Loucy (cell line): ENCODE measurements around the gene BCAS2.

ENCODE experiments used
- H2AFZ ChIP-seq: fragments of 200-600 bp; sonication (generic); 2 replicates; pipeline ENCODE4 v1.6.0; 2016; ENCODE audit warnings: antibody characterized with exemption, mild to moderate bottlenecking, low read length, moderate library complexity
- H3F3A ChIP-seq: fragments of 200-600 bp; 2 replicates; pipeline ENCODE4 v1.6.0; 2016; ENCODE audit warnings: antibody characterized with exemption, low read depth, mild to moderate bottlenecking
- H3K27me3 ChIP-seq: fragments of 200-600 bp; sonication (generic); 2 replicates; pipeline ENCODE4 v1.6.1; 2014; ENCODE audit warnings: low read length, mild to moderate bottlenecking; ENCODE audit not compliant: insufficient read depth, poor library complexity, severe bottlenecking
- H3K36me3 ChIP-seq: fragments of 200-600 bp; sonication (generic); 2 replicates; pipeline ENCODE4 v1.6.1; 2016; ENCODE audit warnings: low read length; ENCODE audit not compliant: insufficient read depth
- H3K4me1 ChIP-seq: fragments of 200-600 bp; sonication (generic); 2 replicates; pipeline ENCODE4 v1.5.1; 2014; ENCODE audit warnings: low read length, mild to moderate bottlenecking; ENCODE audit not compliant: insufficient read depth, poor library complexity, severe bottlenecking
- H3K4me2 ChIP-seq: fragments of 200-600 bp; sonication (generic); 2 replicates; pipeline ENCODE4 v1.6.0; 2014; ENCODE audit warnings: antibody characterized with exemption, low read length, low read depth, mild to moderate bottlenecking; ENCODE audit not compliant: poor library complexity, severe bottlenecking
- H3K4me3 ChIP-seq: fragments of 200-600 bp; sonication (generic); 2 replicates; pipeline ENCODE4 v1.5.1; 2014; ENCODE audit warnings: low read length, mild to moderate bottlenecking, mixed read lengths; ENCODE audit not compliant: poor library complexity, severe bottlenecking
- H3K79me2 ChIP-seq: fragments of 200-600 bp; sonication (generic); 2 replicates; pipeline ENCODE4 v1.6.1; 2014; ENCODE audit warnings: low read length; ENCODE audit not compliant: insufficient read depth
- H3K9ac ChIP-seq: fragments of 200-600 bp; sonication (generic); 2 replicates; pipeline ENCODE4 v1.6.0; 2014; ENCODE audit warnings: mild to moderate bottlenecking, low read depth, low read length, moderate library complexity; ENCODE audit not compliant: poor library complexity, severe bottlenecking
- H3K9me2 ChIP-seq: fragments of 200-600 bp; sonication (generic); replicated peaks from 2 replicates; pipeline ENCODE4 v1.6.1; 2016; ENCODE audit warnings: low read depth, low read length, mixed read lengths
- H3K9me3 ChIP-seq: fragments of 200-600 bp; sonication (generic); 2 replicates; pipeline ENCODE4 v1.6.1; 2014; ENCODE audit warnings: mild to moderate bottlenecking, antibody characterized with exemption, low read length, low read depth; ENCODE audit not compliant: insufficient read depth
- H4K20me1 ChIP-seq: fragments of 200-600 bp; sonication (generic); 2 replicates; pipeline ENCODE4 v1.6.0; 2014; ENCODE audit warnings: antibody characterized with exemption, low read length, mild to moderate bottlenecking; ENCODE audit not compliant: insufficient read depth, poor library complexity, severe bottlenecking
- EZH2phosphoT487 ChIP-seq: fragments of 200-600 bp; IDR thresholded peaks from 2 replicates; pipeline ENCODE4 v1.6.1; 2018; ENCODE audit warnings: antibody characterized with exemption, mild to moderate bottlenecking, moderate library complexity, borderline replicate concordance
- TF ChIP-seq, protein P1 (sequence below): fragments of 200-600 bp; sonication (generic); conservative IDR thresholded peaks from 2 replicates; pipeline ENCODE4 v1.5.1; 2014; ENCODE audit warnings: mild to moderate bottlenecking, antibody characterized with exemption, low read length

The BCAS2 gene

DNA sequence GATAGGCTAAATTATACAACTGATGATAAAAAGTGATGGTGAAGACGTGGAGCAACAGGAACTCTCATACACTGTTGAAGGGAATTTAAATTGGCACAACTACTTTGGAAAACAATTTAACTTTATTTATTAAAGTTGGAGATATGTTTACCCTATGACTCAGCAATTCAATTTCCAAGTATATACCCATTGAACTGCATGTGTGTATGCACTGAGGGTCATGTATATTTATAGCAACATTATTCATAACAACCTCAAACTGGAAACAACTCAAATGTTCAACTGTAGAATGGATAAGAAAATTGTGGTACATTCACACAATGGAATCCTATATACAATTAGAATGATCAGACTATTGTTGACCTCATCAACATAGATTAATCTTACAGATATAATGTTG lies 16.5 kb upstream of the BCAS2 start:
- H3K27me3 ChIP-seq, result peaks cover 18% of the 10 kb centered on the region
- no peaks in the 10 kb centered on the region for H3F3A ChIP-seq
- H3K9ac ChIP-seq, result no peak overlapping the region
- H3K9me2 ChIP-seq, result no peaks in the 10 kb centered on the region
- TF ChIP-seq, protein P1, sequence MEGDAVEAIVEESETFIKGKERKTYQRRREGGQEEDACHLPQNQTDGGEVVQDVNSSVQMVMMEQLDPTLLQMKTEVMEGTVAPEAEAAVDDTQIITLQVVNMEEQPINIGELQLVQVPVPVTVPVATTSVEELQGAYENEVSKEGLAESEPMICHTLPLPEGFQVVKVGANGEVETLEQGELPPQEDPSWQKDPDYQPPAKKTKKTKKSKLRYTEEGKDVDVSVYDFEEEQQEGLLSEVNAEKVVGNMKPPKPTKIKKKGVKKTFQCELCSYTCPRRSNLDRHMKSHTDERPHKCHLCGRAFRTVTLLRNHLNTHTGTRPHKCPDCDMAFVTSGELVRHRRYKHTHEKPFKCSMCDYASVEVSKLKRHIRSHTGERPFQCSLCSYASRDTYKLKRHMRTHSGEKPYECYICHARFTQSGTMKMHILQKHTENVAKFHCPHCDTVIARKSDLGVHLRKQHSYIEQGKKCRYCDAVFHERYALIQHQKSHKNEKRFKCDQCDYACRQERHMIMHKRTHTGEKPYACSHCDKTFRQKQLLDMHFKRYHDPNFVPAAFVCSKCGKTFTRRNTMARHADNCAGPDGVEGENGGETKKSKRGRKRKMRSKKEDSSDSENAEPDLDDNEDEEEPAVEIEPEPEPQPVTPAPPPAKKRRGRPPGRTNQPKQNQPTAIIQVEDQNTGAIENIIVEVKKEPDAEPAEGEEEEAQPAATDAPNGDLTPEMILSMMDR, result no peak
- TF ChIP-seq EZH2phosphoT487, result no peak
- no peaks in the 10 kb centered on the region for H4K20me1 ChIP-seq
- no peak overlapping the region for H3K4me2 ChIP-seq
- H3K4me3 ChIP-seq, result no peak overlapping the region
- no peaks in the 10 kb centered on the region for H3K4me1 ChIP-seq
- no peaks in the 10 kb centered on the region for H3K36me3 ChIP-seq
- H2AFZ ChIP-seq, result no peak overlapping the region
- H3K9me3 ChIP-seq, result no peaks in the 10 kb centered on the region
- H3K79me2 ChIP-seq, result no peaks in the 10 kb centered on the region

DNA sequence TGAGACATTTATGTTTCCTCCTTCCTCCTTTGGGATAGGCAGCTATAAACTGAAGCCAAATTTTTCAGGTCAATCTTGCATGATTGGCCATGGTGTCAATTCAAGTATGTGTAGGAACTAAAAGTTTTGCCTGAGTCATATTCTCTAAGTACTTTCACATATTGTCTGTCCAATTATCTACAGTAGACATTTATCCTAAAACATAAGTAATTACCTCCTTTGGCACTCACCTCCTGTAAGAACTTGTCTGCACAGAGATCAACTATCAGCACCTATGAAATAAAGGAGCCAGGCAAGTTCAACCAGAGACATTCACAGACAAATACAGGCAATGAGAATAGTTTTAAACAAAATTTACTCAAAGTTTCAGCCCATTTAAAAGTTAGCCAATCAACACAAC lies 14.2 kb upstream of the BCAS2 start:
- Histone ChIP-seq H3K4me3 (no peak overlapping the region), H3K4me2 (no peak overlapping the region), H3F3A (no peaks in the 10 kb centered on the region), H3K79me2 (no peaks in the 10 kb centered on the region), H2AFZ (no peak overlapping the region), H3K36me3 (no peaks in the 10 kb centered on the region), H3K27me3 (peaks cover 27% of the 10 kb centered on the region), H3K9me2 (no peaks in the 10 kb centered on the region), H4K20me1 (no peaks in the 10 kb centered on the region), H3K9me3 (no peaks in the 10 kb centered on the region), H3K9ac (no peak overlapping the region), H3K4me1 (no peaks in the 10 kb centered on the region)
- TF ChIP-seq EZH2phosphoT487, result no peak
- TF ChIP-seq, protein P1, result no peak

DNA sequence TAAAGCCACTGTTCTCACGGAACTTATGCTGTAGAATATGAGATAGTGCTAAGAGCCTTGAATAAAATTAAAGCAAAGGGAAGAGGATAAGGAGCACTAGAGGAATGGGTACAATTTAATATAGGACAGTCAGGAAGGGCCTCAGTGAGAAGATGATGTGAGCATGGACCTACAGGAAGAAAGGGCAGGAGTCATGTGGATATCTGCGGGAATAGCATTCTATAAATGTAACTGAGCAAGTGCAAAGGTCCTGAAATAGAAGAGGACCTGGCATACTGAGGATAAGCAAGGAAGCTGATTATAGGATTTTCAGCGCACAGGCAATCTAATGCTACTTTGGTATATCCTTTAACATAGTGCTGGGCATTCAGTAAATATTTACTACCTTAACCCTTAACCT lies 12.6 kb upstream of the BCAS2 start:
- H3K79me2 ChIP-seq, result no peaks in the 10 kb centered on the region
- no peaks in the 10 kb centered on the region for H3K9me2 ChIP-seq
- H3K36me3 ChIP-seq, result no peaks in the 10 kb centered on the region
- H4K20me1 ChIP-seq, result no peaks in the 10 kb centered on the region
- no peak overlapping the region for H3K9ac ChIP-seq
- H3K4me3 ChIP-seq, result no peak overlapping the region
- no peaks in the 10 kb centered on the region for H3F3A ChIP-seq
- H2AFZ ChIP-seq, result no peak overlapping the region
- no peak overlapping the region for H3K4me2 ChIP-seq
- H3K27me3 ChIP-seq, result peaks cover 40% of the 10 kb centered on the region
- no peak for TF ChIP-seq EZH2phosphoT487
- TF ChIP-seq, protein P1, result no peak
- no peaks in the 10 kb centered on the region for H3K9me3 ChIP-seq
- H3K4me1 ChIP-seq, result no peaks in the 10 kb centered on the region
